A673 (cell line): ENCODE data around the gene SYNGR3. TPM values are rescaled to one million over a fixed set of nuclear protein-coding genes. Genes with fewer than 3 reads are reported as not detected.

Experiments used
- BruUV-seq: library from RNA; stranded (reverse); fragments of 400-500 nt; replicated peaks from 2 replicates; lab custom pipeline; 2021; lab: Mats Ljungman, UMichigan
- CTCF ChIA-PET: fragments of 300-600 bp; sonication (Branson Sonifier 250); formaldehyde crosslinking; loops from one replicate; lab custom pipeline; 2022; ENCODE audit warnings: antibody characterized with exemption; lab: Charles Lee
- POLR2A ChIA-PET: fragments of 300-600 bp; sonication (Branson Sonifier 250); formaldehyde crosslinking; loops from one replicate; lab custom pipeline; 2022; ENCODE audit warnings: antibody characterized with exemption; ENCODE audit not compliant: low non-redundant PET; lab: Charles Lee
- DNase-seq: peaks from one replicate; pipeline ENCODE4 v3.0.0-alpha.2; 2015; ENCODE audit warnings: low spot score
- H3K27ac ChIP-seq: fragments of 200-600 bp; sonication (generic); 2 replicates; pipeline ENCODE4 v1.5.1; 2016; ENCODE audit warnings: mixed run types, low read depth, mild to moderate bottlenecking, mixed read lengths, antibody characterized with exemption, low read length; ENCODE audit not compliant: poor library complexity, severe bottlenecking
- H3K27me3 ChIP-seq: fragments of 200-600 bp; sonication (generic); replicated peaks from 2 replicates; pipeline ENCODE4 v1.6.1; 2017; ENCODE audit warnings: mixed run types, low read depth, mild to moderate bottlenecking, mixed read lengths, antibody characterized with exemption, low read length; ENCODE audit not compliant: insufficient read depth, poor library complexity
- H3K36me3 ChIP-seq: fragments of 200-600 bp; sonication (generic); 2 replicates; pipeline ENCODE4 v1.6.1; 2016; ENCODE audit warnings: mixed run types, mild to moderate bottlenecking, mixed read lengths, antibody characterized with exemption, low read length; ENCODE audit not compliant: insufficient read depth, poor library complexity, severe bottlenecking
- H3K4me1 ChIP-seq: fragments of 200-600 bp; sonication (generic); 2 replicates; pipeline ENCODE4 v1.6.1; 2017; ENCODE audit warnings: mixed run types, mild to moderate bottlenecking, mixed read lengths, antibody characterized with exemption, low read length; ENCODE audit not compliant: insufficient read depth, poor library complexity, severe bottlenecking
- H3K4me3 ChIP-seq: fragments of 200-600 bp; sonication (generic); 2 replicates; pipeline ENCODE4 v1.5.1; 2016; ENCODE audit warnings: low read depth, mixed run types, mild to moderate bottlenecking, mixed read lengths, low read length; ENCODE audit not compliant: poor library complexity, severe bottlenecking
- H3K9me3 ChIP-seq: fragments of 200-600 bp; sonication (generic); 2 replicates; pipeline ENCODE4 v1.6.1; 2016; ENCODE audit warnings: mixed run types, low read depth, mild to moderate bottlenecking, mixed read lengths, antibody characterized with exemption, low read length; ENCODE audit not compliant: poor library complexity, severe bottlenecking
- CTCF ChIP-seq: fragments of 300-800, 200-600 bp; sonication (generic); conservative IDR thresholded peaks from 2 replicates; pipeline ENCODE4 v1.5.1; 2017; ENCODE audit warnings: low read depth, mild to moderate bottlenecking, antibody characterized with exemption, low read length, moderate library complexity, mixed read lengths
- EZH2 ChIP-seq: fragments of 200-600 bp; sonication (generic); IDR thresholded peaks from 2 replicates; pipeline ENCODE4 v1.6.1; 2017; ENCODE audit warnings: borderline replicate concordance, low read depth, mild to moderate bottlenecking, mixed read lengths, antibody characterized with exemption, low read length; ENCODE audit not compliant: poor library complexity, severe bottlenecking
- intact Hi-C: fragments of 100-400 bp; cut with micrococcal nuclease; formaldehyde crosslinking; loops from one replicate; pipeline ENCODE4 v1.10.0; 2022; ENCODE audit not compliant: unreplicated experiment
- total RNA-seq: library from RNA; stranded (reverse); gene quantifications from 2 replicates; pipeline ENCODE4 v1.2.3, GENCODE V29; 2021

Gene SYNGR3
- total RNA-seq, 1 experiment from 2014 or later = 1.4 TPM

- TF ChIP-seq CTCF (no peak), EZH2 (no peak)
- CTCF ChIA-PET = no interaction called here
- BruUV-seq = no TSS peak
- Histone ChIP-seq H3K9me3 (no peaks in the 10 kb centered on the region), H3K4me1 (peaks cover 49% of the 10 kb centered on the region), H3K4me3 (no peak overlapping the region), H3K36me3 (peaks cover 4% of the 10 kb centered on the region), H3K27ac (peak overlapping the region; percentile 68), H3K27me3 (no peaks in the 10 kb centered on the region)
- POLR2A ChIA-PET = no interaction called here
- intact Hi-C loops = no loop called here
- no peak for DNase-seq
Measured at GRCh38 chr16:2034696-2035430, 45.1 kb downstream of the SYNGR3 start.

DNA sequence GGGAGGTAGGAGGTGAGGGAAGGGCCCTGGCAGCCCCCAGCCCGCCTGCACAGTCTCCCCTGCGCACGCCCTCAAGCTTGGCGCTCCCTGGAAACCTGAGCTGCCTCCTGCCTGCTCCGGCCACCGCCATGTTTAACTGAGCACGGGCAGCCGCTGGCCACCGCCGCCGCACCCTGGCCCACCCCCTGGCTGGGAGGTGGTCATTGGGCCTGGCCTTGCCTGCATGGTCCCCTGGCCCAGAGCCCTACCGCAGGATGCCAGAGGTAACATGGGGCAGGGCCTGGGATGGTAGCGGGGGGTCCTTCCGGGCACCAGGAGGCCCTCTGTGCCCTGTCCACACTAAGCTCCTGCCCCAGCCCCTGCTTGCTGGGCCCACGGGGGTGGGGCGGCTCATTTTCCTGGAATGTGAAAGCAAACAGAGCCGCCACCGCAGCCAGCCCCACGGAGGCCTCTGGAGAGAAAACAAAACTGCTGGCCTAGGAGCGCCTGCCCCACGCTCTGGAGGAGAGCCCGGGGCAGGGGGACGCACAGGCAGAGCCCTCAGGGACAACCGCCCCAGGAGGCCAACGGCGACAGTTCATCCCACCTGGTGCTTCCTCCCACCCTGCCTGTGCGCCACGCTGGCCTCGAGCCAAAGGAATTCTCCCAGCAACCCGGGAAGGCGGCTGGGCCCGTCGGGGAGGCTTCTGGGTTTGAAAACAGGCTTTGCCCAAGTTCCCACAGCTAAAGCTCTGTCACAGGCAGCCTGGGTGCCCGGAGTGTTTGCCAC lies 45.8 kb downstream of the SYNGR3 start:
- intact Hi-C loops = no loop called here
- Histone ChIP-seq H3K4me3 (no peak overlapping the region), H3K27ac (peak overlapping the region; percentile 68), H3K4me1 (peaks cover 49% of the 10 kb centered on the region), H3K9me3 (no peaks in the 10 kb centered on the region), H3K36me3 (peaks cover 4% of the 10 kb centered on the region), H3K27me3 (no peaks in the 10 kb centered on the region)
- peak; percentile 38 for DNase-seq
- ChIA-PET POLR2A (no interaction called here), CTCF (no interaction called here)
- BruUV-seq = no TSS peak
- TF ChIP-seq CTCF = no peak
- no peak for TF ChIP-seq EZH2

- CTCF ChIA-PET = no interaction called here
- intact Hi-C loops = no loop called here
Measured at GRCh38 chr16:2036200-2036966, 46.6 kb downstream of the SYNGR3 start.

More at GRCh38 chr16:2036200-2036966, 46.6 kb downstream of the SYNGR3 start:
- Histone ChIP-seq H3K4me3 (no peak overlapping the region), H3K36me3 (peaks cover 4% of the 10 kb centered on the region), H3K4me1 (peaks cover 43% of the 10 kb centered on the region), H3K27ac (peak overlapping the region; percentile 68), H3K27me3 (no peaks in the 10 kb centered on the region), H3K9me3 (no peaks in the 10 kb centered on the region)
- no peak for DNase-seq
- no TSS peak for BruUV-seq
- TF ChIP-seq CTCF (no peak), EZH2 (no peak)
- POLR2A ChIA-PET = no interaction called here
